ENCODE results near the gene UNC80. TPM values are rescaled to one million over a fixed set of nuclear protein-coding genes. Genes with fewer than 3 reads are reported as not detected.

The UNC80 gene
- total RNA-seq, 1 donor from 2014 or later, result 0.79 TPM

- no peak for DNase-seq
Measured at GRCh38 chr2:209970271-209970670, 198.6 kb downstream of the UNC80 start.

GRCh38 chr2:209970711-209971110 is 199.1 kb downstream of the UNC80 start:
- DNase-seq, result no peak

DNA sequence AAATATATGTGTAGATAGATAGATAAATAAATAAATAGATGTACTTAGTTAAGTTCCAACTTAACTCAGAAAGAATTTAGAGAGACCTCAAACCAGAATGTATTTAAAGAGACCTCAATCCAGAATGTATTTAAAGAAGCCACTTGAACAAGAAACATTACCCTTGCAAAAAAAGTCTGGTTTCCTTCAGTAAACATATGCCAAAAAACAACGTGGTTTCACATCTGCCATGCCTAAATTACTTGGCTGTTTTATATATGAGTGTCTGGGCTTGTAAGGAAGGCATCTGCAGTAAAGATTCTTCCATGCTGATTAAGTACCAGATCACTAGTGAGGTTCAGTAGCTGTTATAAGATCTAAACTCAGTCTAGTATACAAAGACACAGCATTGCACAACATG is 201.7 kb downstream of the UNC80 start:
- no peak for DNase-seq

DNA sequence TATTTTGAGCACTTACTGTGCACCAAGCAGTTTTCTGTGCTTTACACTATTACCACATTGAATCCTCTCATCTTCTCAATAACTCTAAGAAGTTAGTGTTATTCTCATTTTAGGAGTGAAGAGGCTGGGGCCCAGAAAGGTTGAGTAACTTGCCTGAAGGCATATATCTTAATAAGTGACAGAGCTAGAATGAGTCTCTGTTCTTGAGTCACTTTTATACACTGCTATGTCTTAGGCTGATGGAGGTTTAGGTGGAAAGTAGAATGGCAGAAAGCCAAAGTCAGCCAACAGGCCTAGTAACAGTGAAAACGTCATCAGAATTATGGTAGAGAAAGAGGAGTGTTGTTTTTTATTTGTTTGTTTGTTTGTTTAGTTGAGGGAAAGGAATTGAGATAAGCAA is 202.9 kb downstream of the UNC80 start:
- DNase-seq, result no peak

- no peak for DNase-seq
Measured at GRCh38 chr2:209976698-209977385, 205.2 kb downstream of the UNC80 start.

DNA sequence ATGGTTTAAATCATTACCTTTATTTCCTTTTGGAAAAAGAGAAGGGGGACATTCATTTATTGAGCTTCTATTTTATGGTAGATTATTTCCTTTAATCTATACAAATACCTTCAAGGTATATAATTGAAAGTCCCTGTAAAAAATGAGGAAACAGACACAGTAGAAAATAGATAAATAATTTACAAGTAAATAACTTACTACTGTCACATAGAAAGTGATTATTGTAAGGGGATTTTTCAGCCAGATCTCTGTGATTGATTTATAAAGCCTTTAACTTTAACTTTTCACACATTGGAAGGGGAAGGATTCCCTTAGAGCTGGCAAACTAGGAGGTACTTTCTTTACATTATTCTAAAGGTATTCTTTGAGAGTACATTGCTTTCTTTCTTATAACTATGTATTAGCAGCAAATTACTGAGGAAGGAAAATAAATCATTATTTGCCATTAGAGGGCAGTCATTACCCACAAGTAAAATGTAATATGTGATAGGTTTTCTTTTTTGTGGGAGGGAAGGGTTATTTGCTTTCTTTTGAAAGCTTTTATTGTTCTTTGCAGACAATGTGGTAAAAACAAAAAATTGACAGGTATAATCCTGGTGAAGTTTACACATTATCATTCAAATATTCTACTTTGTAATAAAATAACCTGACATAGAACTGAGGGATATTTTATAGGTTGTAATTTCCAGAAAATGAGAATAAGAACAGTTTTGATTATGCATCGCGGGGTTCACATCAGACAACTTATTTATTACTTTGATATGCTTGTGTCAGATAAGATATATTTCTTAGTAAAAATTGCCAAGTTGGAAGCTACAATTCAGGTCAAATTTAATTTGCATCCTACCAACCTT is 206.0 kb downstream of the UNC80 start:
- DNase-seq, result peak; percentile 17

DNA sequence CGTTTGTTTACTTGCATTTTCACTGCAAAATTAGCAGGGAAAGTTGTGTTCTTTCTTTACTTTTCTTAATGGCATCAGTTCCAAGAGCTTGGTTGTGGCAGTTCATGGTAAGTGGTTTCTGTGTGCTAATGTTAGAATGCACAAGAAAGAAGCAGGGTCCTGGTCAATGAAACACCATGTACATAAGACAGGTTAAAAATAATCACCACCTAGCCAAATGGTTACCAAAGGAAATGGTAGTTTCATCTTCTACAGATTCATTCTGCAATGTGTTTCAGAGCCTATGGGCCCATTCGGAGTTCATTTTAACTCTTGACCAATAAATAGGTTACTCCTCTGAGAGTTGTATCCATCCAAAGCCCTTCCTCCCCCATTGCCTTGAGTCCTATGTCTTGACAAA is 212.7 kb downstream of the UNC80 start:
- no peak for DNase-seq

GRCh38 chr2:209985874-209986273 is 214.2 kb downstream of the UNC80 start:
- no peak for DNase-seq

DNA sequence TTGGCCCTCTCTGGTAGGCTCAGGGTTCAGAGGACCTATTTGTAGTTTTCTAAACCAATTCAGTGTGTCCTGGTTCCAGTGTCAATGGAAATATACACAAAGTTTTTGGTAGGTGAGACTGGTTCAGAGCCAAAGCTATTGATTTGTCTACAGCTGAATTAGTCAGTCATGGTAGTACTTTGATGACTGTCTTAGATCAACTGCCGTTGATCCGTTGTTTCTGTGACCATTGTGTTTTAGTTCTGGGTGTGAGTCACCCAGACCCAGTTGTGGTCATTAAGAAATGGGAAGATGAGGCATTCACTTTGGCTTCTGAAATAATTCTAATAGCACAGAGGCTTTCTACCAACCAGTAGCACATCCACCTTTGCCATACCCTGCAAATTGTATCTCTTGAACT is 214.8 kb downstream of the UNC80 start:
- no peak for DNase-seq

DNA sequence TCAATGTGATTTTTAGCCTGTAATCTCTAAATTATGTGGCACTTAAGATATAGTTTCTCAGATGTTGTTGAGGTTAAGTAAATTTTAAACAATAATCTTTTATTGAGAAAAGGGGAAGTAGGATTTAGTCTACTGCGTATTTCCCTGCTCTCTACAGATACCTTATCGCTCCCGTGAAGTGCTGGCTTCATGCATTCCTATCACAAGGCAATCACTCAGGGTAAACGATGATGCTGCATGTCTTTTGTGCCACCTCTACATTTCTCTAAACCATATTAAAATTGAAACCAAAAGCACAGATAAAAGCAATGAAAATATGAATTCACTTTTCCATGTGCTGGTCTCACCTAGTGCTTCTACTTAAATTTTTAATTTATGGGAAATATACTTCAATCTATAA is 216.4 kb downstream of the UNC80 start:
- no peak for DNase-seq

GRCh38 chr2:209990838-209991237 is 219.2 kb downstream of the UNC80 start:
- DNase-seq, result no peak

- DNase-seq, result no peak
Measured at GRCh38 chr2:209993968-209994367, 222.3 kb downstream of the UNC80 start.

- no peak for DNase-seq
Measured at GRCh38 chr2:209998596-209998995, 227.0 kb downstream of the UNC80 start.

- DNase-seq, result no peak
Measured at GRCh38 chr2:210000464-210001324, 229.1 kb downstream of the UNC80 start.

DNA sequence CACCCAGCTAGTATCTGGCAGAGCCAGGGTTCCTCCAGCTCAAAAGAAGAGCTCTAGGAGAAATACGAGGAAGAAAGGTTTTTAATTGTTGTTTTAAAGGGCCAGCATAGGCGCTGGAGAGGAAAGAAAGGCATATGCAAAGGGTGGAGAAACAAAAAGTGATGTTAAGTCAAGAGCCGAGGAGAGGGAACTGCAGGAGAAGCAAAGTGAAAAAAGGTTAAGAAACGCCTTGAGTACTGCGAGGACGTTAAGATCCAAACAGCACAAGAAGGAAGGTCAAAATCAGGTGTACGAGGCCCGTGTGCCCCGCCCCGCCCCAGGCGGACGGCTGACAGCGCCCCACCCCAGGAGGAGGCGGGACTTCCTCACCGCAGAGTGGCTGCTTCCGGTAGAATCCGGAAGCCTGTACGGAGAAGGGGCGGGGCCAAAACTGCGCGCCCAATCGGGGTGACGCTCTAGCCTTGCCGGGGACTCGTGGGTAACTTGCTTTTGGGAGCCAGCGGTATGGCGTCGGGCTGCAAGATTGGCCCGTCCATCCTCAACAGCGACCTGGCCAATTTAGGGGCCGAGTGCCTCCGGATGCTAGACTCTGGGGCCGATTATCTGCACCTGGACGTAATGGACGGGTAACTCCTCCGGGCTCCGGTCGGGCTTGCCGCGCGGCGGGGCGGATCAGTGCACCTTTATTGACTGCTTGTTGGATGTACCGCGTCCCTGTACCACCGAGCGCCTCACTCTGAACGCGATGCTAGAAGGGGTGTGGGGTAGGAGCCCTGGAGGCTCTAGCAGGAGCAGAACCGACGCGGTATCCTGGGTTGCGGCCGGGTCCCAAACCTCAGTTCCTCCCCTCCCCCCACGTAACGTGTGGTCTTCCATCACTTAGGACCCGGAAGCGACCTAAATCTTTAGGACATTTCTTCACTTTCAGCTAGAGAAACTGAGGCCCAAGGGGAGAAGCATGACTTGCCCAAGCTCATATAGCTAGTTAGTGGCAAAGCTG is 230.8 kb downstream of the UNC80 start, which contains the start of gene RPE:
RPE (plus strand) TSS at position 481 of the 1,000 bp plus-strand sequence; CDS start at position 505, 24 bp downstream.
- DNase-seq, result peak; percentile 87

GRCh38 chr2:210003359-210003758 is 231.7 kb downstream of the UNC80 start:
- no peak for DNase-seq

- DNase-seq, result no peak
Measured at GRCh38 chr2:210004881-210005280, 233.2 kb downstream of the UNC80 start.

- no peak for DNase-seq
Measured at GRCh38 chr2:210007895-210008294, 236.3 kb downstream of the UNC80 start.

DNA sequence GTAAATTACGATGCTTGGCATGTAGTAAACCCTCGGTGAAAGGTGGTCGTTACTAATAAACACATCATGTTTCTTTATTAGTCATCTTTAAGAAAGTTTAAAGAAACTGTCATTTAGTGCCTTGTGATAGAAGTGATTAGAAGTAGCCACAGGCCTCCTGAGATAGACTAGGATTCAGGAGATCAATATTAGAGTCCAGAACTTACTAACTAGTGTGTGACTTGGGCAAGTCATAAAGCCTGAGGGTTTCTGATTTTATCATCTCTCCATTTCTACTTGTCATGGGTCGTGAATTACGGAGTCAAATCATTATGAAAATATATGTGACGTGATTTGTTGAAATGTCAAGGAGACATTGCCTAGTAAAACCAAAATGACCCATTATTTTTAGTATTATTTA is 237.5 kb downstream of the UNC80 start:
- no peak for DNase-seq

DNA sequence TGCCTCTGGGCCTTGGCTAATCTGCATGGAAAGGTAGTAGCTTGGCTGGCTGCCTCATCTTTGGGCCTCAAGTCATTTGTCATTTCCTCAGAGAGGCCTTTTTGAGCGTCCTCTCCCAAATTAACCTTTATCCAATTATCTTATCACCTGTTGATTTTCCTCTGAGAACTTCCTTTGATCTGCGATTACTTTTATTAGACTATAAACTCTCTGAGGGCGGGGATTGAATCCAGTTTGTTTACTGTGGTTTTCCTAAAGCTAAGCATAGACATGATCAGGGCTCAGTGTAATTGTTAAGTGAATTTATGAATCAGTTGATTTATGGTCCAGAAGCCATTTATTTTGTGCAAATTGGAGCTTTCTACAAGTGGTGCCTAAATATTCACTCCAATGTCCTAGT is 238.3 kb downstream of the UNC80 start:
- no peak for DNase-seq

- no peak for DNase-seq
Measured at GRCh38 chr2:210020138-210020537, 248.5 kb downstream of the UNC80 start.
